Smooth muscle cell (in vitro differentiated cells): ENCODE results near the gene UNC5B. TPM values are rescaled to one million over a fixed set of nuclear protein-coding genes. Genes with fewer than 3 reads are reported as not detected.

Experiments
- DNase-seq: peaks from one replicate; lab custom pipeline; 2025; ENCODE audit not compliant: unreplicated experiment; lab: John Stamatoyannopoulos, UW
- H2AFZ ChIP-seq: fragments of 200-600 bp; sonication (generic); 2 replicates; pipeline ENCODE4 v1.6.0; 2016; ENCODE audit warnings: antibody characterized with exemption, low read depth, mild to moderate bottlenecking
- H3F3A ChIP-seq: fragments of 200-600 bp; sonication (generic); 2 replicates; pipeline ENCODE4 v1.6.0; 2017; ENCODE audit warnings: antibody characterized with exemption, low read depth
- H3K27ac ChIP-seq: fragments of 200-600 bp; sonication (generic); 2 replicates; pipeline ENCODE4 v1.5.1; 2016; ENCODE audit warnings: low read depth, mild to moderate bottlenecking
- H3K27me3 ChIP-seq: fragments of 200-600 bp; sonication (generic); 2 replicates; pipeline ENCODE4 v1.6.1; 2016; ENCODE audit warnings: low read depth, mild to moderate bottlenecking
- H3K36me3 ChIP-seq: fragments of 200-600 bp; sonication (generic); 2 replicates; pipeline ENCODE4 v1.5.1; 2016; ENCODE audit warnings: low read depth
- H3K4me1 ChIP-seq: fragments of 200-600 bp; sonication (generic); 2 replicates; pipeline ENCODE4 v1.5.1; 2016; ENCODE audit warnings: low read depth
- H3K4me2 ChIP-seq: fragments of 200-600 bp; sonication (generic); 2 replicates; pipeline ENCODE4 v1.6.0; 2016; ENCODE audit warnings: mild to moderate bottlenecking
- H3K4me3 ChIP-seq: fragments of 200-600 bp; sonication (generic); 2 replicates; pipeline ENCODE4 v1.5.1; 2016; ENCODE audit warnings: mild to moderate bottlenecking
- H3K79me2 ChIP-seq: fragments of 200-600 bp; sonication (generic); 2 replicates; pipeline ENCODE4 v1.6.0; 2016; ENCODE audit warnings: low read depth, mild to moderate bottlenecking
- H3K9ac ChIP-seq: fragments of 200-600 bp; sonication (generic); 2 replicates; pipeline ENCODE4 v1.6.0; 2016; ENCODE audit warnings: low read depth
- H3K9me3 ChIP-seq: fragments of 200-600 bp; sonication (generic); replicated peaks from 2 replicates; pipeline ENCODE4 v1.5.1; 2016; ENCODE audit warnings: low read depth
- H4K20me1 ChIP-seq: fragments of 200-600 bp; sonication (generic); 2 replicates; pipeline ENCODE4 v1.6.0; 2016; ENCODE audit warnings: low read depth
- WGBS: methylation state at CpG from one replicate; pipeline ENCODE4 v1.1.7; 2016; ENCODE audit warnings: low lambda C conversion rate; 5-methylcytosine and 5-hydroxymethylcytosine counted together
- polyA plus RNA-seq: library from polyadenylated mRNA; unstranded; fragments of >200 nt; fragmentation: Nextera tagmentation; extraction: Ambion mirVana; gene quantifications from 2 replicates; pipeline ENCODE4 v1.2.1, GENCODE V29; 2016
- total RNA-seq: library from RNA; depleted of rRNA; stranded (reverse); fragments of >200 nt; gene quantifications from 2 replicates; pipeline ENCODE4 v1.2.3, GENCODE V29; 2014
- TF ChIP-seq, protein P1 (sequence below): fragments of 200-600 bp; sonication (generic); IDR thresholded peaks from 2 replicates; pipeline ENCODE4 v1.5.1; 2017; ENCODE audit warnings: borderline replicate concordance, mild to moderate bottlenecking, antibody characterized with exemption; ENCODE audit not compliant: insufficient read depth, poor library complexity, severe bottlenecking

The UNC5B gene
- total and polyA plus RNA-seq, 2 experiments from 2014 or later: 89.6 to 142 TPM

DNA sequence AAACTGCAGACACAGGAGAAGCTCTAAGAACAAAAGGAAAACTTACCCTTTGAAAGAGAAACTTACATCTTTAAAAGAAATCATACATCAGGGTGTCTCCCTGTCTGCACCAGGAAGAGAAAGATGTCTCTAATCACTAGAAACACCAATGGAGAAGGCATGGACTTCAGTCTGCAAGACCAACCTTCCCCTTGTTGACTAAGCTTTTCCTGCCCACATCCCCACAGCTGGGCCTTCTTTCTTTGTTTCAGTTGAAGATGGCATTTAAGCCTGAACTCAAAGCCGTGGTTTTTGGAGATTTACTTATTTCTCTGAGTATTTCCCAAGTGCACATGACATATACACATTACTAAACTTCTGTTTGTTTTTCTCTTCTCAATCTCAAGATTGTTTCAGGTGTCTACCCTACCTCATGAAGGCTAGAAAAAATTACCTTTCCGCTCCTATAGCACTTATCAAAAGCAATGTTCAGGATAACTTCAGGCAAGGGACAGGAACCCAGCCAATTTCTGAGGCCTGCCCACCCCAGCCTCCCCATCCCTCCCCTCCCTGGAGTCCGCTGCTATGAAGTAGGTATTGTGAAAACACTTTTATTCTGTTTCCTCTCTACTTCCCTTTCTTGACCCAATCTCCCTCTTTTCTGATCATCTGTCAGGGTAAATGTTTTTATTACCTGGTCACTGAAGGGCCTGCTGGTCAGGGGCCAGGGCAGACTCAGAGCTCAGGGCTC is 103.9 kb downstream of the UNC5B start:
- TF ChIP-seq, protein P1, sequence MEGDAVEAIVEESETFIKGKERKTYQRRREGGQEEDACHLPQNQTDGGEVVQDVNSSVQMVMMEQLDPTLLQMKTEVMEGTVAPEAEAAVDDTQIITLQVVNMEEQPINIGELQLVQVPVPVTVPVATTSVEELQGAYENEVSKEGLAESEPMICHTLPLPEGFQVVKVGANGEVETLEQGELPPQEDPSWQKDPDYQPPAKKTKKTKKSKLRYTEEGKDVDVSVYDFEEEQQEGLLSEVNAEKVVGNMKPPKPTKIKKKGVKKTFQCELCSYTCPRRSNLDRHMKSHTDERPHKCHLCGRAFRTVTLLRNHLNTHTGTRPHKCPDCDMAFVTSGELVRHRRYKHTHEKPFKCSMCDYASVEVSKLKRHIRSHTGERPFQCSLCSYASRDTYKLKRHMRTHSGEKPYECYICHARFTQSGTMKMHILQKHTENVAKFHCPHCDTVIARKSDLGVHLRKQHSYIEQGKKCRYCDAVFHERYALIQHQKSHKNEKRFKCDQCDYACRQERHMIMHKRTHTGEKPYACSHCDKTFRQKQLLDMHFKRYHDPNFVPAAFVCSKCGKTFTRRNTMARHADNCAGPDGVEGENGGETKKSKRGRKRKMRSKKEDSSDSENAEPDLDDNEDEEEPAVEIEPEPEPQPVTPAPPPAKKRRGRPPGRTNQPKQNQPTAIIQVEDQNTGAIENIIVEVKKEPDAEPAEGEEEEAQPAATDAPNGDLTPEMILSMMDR: no peak
- H3K36me3 ChIP-seq: no peaks in the 10 kb centered on the region
- WGBS: 73% methylated on average over 3 of the region's 3 CpGs

DNA sequence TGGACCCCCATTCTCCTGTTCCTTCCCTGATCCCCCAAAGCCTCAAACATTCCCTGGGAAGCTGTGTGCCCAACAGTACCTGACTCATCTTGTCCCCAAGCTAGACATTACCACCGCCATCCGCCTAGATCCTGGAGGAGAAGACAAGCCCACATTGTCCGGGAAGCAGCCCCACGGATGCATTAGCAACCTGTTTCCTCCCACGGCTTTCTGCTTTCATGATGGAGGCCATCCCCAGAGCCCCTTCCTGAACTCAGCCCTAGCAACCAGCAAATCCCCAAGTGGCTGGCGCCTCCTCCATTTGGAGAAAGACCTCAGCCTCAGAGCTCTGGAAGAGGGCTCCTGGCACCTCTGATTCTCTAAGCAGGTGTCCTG is 104.4 kb downstream of the UNC5B start:
- no peaks in the 10 kb centered on the region for H3K79me2 ChIP-seq
- H3K9ac ChIP-seq: no peak overlapping the region
- no peak overlapping the region for H3K27ac ChIP-seq
- H3F3A ChIP-seq: peaks cover 17% of the 10 kb centered on the region
- peaks cover 13% of the 10 kb centered on the region for H3K4me1 ChIP-seq
- WGBS: 78% methylated on average over 6 of the region's 6 CpGs
- no peaks in the 10 kb centered on the region for H3K36me3 ChIP-seq
- no peaks in the 10 kb centered on the region for H3K9me3 ChIP-seq
- no peak for DNase-seq
- H3K4me3 ChIP-seq: no peak overlapping the region
- no peaks in the 10 kb centered on the region for H3K27me3 ChIP-seq
- no peak overlapping the region for H2AFZ ChIP-seq
- no peak overlapping the region for H3K4me2 ChIP-seq
- H4K20me1 ChIP-seq: no peaks in the 10 kb centered on the region
- TF ChIP-seq, protein P1: no peak

More for the DNA sequence above, 103.9 kb downstream of the UNC5B start:
- no peaks in the 10 kb centered on the region for H4K20me1 ChIP-seq
- H3F3A ChIP-seq: peaks cover 17% of the 10 kb centered on the region
- no peak overlapping the region for H3K9ac ChIP-seq
- H3K4me3 ChIP-seq: no peak overlapping the region
- no peaks in the 10 kb centered on the region for H3K9me3 ChIP-seq
- H2AFZ ChIP-seq: no peak overlapping the region
- no peak overlapping the region for H3K27ac ChIP-seq
- DNase-seq: no peak
- H3K4me1 ChIP-seq: peaks cover 13% of the 10 kb centered on the region
- H3K79me2 ChIP-seq: no peaks in the 10 kb centered on the region
- H3K4me2 ChIP-seq: no peak overlapping the region
- H3K27me3 ChIP-seq: no peaks in the 10 kb centered on the region

DNA sequence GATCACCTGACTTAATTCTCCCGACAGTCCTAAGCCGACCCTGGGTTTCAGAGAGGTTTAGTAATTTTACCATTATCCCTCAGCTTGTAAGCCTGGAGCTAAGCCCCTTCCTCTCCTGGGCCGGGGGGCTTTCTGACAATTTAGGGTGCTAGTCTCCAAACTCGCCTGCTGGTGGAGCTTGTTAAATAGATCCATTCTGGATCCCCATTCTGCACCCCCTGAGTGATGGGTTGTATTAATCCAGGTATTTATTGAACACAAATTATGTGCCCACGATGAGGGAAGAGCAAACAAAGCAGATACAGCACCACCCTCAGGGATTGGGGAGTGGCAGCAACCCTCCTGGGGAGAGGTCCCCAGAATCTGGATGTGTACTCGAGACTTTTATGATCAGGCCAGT is 105.4 kb downstream of the UNC5B start:
- no peak overlapping the region for H3K4me2 ChIP-seq
- DNase-seq: no peak
- H3F3A ChIP-seq: peaks cover 13% of the 10 kb centered on the region
- H3K27ac ChIP-seq: no peak overlapping the region
- no peaks in the 10 kb centered on the region for H3K79me2 ChIP-seq
- H3K4me1 ChIP-seq: peaks cover 13% of the 10 kb centered on the region
- H3K9me3 ChIP-seq: no peaks in the 10 kb centered on the region
- no peaks in the 10 kb centered on the region for H3K36me3 ChIP-seq
- 75% methylated on average over 6 of the region's 6 CpGs for WGBS
- no peak overlapping the region for H3K4me3 ChIP-seq
- no peak overlapping the region for H3K9ac ChIP-seq
- no peak overlapping the region for H2AFZ ChIP-seq
- H3K27me3 ChIP-seq: no peaks in the 10 kb centered on the region
- no peaks in the 10 kb centered on the region for H4K20me1 ChIP-seq
- TF ChIP-seq, protein P1: no peak
